Measurements from ENCODE around the gene ATP8A2. TPM values are rescaled to one million over a fixed set of nuclear protein-coding genes. Genes with fewer than 3 reads are reported as not detected.

Gene ATP8A2
- total and polyA plus RNA-seq, 2 of the 8 experiments (the other 6 are each of a cell fraction or from before 2014, with no cell fraction given) = 2.4 to 8.3 TPM

GRCh38 chr13:26038931-26039475 is 667.2 kb downstream of the ATP8A2 start (continued):
- TF ChIP-seq HDAC2 (IDR thresholded peaks at IDR 0.05; ENCODE audit: borderline replicate concordance in 1 of 2, low read depth in 2 of 2, low read length in 2 of 2) (no peak), KDM1A (IDR thresholded peaks at IDR 0.05; ENCODE audit: borderline replicate concordance, low read length) (no peak), SIRT6 (IDR thresholded peaks at IDR 0.05; ENCODE audit: low read length) (no peak)

Measured in H1 (cell line).